ENCODE data around the gene ZNF423.

DNA sequence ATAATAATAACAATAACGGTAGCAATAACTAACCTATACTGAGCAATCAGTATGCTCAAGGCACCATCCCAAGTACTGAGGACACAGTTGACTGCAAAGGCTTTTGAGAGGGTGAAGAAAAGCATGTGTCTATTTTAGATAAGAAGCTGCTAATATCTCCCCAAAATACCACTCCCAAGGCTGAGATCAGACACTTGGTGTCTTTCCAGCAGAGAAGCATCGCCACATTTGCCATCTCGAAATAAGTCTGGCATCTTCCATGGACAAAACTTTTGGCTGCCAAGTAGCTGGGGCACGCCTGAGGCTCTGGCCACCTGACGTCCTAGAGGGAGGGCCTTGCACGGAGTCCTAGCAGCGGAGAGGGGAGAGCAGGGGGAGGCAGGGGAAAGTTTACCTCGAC lies 39.0 kb downstream of the ZNF423 start:
- no peak for TF ChIP-seq CTCF (IDR thresholded peaks at IDR 0.05; ENCODE audit: low read length)
- no peak for TF ChIP-seq EZH2 (IDR thresholded peaks at IDR 0.05; ENCODE audit: borderline replicate concordance, low read length)
